Fibroblast of the aortic adventitia (primary cell): ENCODE measurements around the gene FRK. TPM values are rescaled to one million over a fixed set of nuclear protein-coding genes. Genes with fewer than 3 reads are reported as not detected.
A peak's percentile ranks its signal among the peaks of the same experiment; 100 is the strongest.

ENCODE experiments used
- DNase-seq: peaks from one replicate; pipeline ENCODE4 v3.0.0-alpha.2; 2010; ENCODE audit warnings: low read depth
- H3K4me3 ChIP-seq: 2 replicates; pipeline ENCODE4 v1.5.1; 2011; ENCODE audit warnings: low read depth, mild to moderate bottlenecking, control low read depth, low read length, moderate library complexity
- total RNA-seq: library from RNA; depleted of rRNA; stranded (reverse); fragments of >200 nt; gene quantifications from 2 replicates; pipeline ENCODE4 v1.2.3, GENCODE V29; 2012; ENCODE audit warnings: low replicate concordance
- TF ChIP-seq, protein P1 (sequence below): IDR thresholded peaks from 2 replicates; pipeline ENCODE4 v1.5.1; 2011; ENCODE audit warnings: mild to moderate bottlenecking, low read length, control low read depth, inconsistent platforms; ENCODE audit not compliant: insufficient read depth

FRK gene
- total RNA-seq, 1 donor, result 2.0 TPM

DNA sequence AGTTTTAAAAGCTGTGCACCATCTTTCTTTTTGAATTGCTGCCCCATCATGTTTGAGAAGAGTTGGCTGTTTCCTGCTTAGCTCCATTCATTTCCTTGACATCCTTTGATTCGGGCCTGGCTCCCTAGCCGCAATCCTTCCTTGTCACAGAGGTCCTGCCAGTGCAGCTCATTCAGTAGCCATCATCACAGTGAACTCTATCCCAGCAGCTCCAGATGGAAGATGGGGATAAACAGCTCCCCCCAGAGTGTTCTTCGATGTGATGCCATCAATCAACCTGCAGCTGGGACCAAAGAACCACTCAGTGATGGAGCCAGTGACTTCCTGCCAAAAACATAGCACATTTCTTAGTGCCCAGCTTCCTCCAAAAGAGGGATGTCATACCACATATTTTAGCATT lies 158.8 kb downstream of the FRK start:
- no peak for DNase-seq
- H3K4me3 ChIP-seq, result no peak overlapping the region
- TF ChIP-seq, protein P1, sequence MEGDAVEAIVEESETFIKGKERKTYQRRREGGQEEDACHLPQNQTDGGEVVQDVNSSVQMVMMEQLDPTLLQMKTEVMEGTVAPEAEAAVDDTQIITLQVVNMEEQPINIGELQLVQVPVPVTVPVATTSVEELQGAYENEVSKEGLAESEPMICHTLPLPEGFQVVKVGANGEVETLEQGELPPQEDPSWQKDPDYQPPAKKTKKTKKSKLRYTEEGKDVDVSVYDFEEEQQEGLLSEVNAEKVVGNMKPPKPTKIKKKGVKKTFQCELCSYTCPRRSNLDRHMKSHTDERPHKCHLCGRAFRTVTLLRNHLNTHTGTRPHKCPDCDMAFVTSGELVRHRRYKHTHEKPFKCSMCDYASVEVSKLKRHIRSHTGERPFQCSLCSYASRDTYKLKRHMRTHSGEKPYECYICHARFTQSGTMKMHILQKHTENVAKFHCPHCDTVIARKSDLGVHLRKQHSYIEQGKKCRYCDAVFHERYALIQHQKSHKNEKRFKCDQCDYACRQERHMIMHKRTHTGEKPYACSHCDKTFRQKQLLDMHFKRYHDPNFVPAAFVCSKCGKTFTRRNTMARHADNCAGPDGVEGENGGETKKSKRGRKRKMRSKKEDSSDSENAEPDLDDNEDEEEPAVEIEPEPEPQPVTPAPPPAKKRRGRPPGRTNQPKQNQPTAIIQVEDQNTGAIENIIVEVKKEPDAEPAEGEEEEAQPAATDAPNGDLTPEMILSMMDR, result no peak

GRCh38 chr6:115899730-115900282 lies 160.9 kb downstream of the FRK start:
- no peak overlapping the region for H3K4me3 ChIP-seq
- DNase-seq, result no peak
- TF ChIP-seq, protein P1, result no peak

DNA sequence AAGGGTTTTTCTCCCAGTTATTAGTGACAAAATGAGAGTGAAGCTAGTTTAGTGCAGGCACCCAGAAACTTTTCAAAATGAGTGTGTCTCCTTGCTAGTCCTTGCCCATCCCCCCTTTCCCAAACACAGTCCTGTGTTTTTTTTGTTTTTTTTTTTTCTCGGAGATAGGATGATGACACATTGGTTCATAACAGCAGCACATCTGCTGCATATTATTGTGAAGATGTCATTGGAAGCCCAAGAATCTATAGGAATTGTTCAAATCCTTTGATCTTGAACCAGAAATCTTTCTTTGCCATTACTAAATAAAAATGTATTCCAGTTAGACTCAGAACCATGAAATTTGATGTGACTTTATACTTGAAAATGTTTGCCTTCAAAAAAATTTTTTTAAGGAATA lies 162.4 kb downstream of the FRK start:
- peak; percentile 4 for DNase-seq
- no peak overlapping the region for H3K4me3 ChIP-seq
- TF ChIP-seq, protein P1, result no peak

GRCh38 chr6:115896538-115897129 lies 164.1 kb downstream of the FRK start:
- TF ChIP-seq, protein P1, result peak; percentile 74

DNA sequence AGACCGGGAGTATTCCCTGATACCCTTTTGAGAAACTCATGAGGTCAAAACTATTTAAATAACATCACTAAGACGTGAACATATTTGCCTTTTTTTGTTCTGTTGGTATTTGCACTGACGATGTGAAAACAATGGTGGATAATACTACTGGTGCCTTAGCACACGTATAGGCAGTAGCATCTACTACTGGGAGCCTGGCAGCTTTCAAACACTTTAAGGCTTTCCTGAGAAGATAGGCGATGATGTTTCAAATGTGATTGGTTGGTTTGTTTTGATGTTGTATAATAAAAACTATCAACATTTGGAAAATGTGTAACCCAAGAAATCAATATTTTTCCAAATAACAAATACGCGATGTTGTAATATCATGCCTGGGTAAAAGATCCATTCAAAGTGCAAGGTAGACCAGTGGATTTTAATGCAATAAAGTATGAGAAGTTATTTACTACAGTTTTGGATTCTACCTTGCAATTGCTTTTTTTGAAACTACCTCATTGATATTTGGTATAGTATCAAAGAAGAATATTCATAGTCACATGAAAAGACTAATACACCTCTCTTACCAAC lies 166.2 kb downstream of the FRK start:
- no peak overlapping the region for H3K4me3 ChIP-seq
- TF ChIP-seq, protein P1, result no peak
- no peak for DNase-seq

More at GRCh38 chr6:115896538-115897129, 164.1 kb downstream of the FRK start:
- no peak overlapping the region for H3K4me3 ChIP-seq
- peak; percentile 35 for DNase-seq

- TF ChIP-seq, protein P1, result no peak
- DNase-seq, result no peak
- no peak overlapping the region for H3K4me3 ChIP-seq
Observed at GRCh38 chr6:115891750-115892149, 168.9 kb downstream of the FRK start.
